Measurements from ENCODE around the gene LDLRAD3. TPM values are rescaled to one million over a fixed set of nuclear protein-coding genes. Genes with fewer than 3 reads are reported as not detected.

Gene LDLRAD3
- total RNA-seq, 1 experiment from 2014 or later = 15.3 TPM

DNA sequence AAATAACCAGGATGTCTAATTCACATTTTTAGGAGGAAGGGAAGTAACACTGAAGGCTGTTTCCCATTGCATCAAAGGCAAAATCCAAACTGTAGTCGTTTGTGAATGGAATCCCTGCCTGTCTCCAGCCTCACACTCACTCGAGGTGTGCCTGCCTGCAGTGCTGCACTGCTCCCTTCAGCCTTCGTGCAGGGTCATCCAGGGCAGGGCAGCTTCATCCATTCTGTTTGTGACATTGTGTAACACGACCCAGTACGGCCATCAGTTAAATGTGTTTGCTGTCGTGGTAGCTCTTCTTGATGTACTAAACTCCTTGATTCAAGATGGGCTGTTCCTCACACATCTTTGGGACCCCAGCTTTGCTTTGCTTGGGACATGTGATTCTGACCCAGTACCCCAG lies 34.3 kb downstream of the LDLRAD3 start:
- intact Hi-C loops (cut with micrococcal nuclease) = no loop called here
- no peaks in the 10 kb centered on the region for H3F3A ChIP-seq (ENCODE audit: low read length, unreplicated experiment)
- H3K27me3 ChIP-seq (ENCODE audit: low read length) = no peaks in the 10 kb centered on the region
- ATAC-seq (no peak), DNase-seq (no peak)
- H3K4me3 ChIP-seq (ENCODE audit: low read length) = no peak overlapping the region
- BruUV-seq (replicated peaks) = no TSS peak
- H4K20me1 ChIP-seq (ENCODE audit: low read length) = no peaks in the 10 kb centered on the region
- no peak for TF ChIP-seq EZH2 (IDR thresholded peaks at IDR 0.05; ENCODE audit: low read length, unreplicated experiment)
- no peak for TF ChIP-seq EZH2phosphoT487 (IDR thresholded peaks at IDR 0.05; ENCODE audit: borderline replicate concordance, low read length)
- TF ChIP-seq, protein P1, sequence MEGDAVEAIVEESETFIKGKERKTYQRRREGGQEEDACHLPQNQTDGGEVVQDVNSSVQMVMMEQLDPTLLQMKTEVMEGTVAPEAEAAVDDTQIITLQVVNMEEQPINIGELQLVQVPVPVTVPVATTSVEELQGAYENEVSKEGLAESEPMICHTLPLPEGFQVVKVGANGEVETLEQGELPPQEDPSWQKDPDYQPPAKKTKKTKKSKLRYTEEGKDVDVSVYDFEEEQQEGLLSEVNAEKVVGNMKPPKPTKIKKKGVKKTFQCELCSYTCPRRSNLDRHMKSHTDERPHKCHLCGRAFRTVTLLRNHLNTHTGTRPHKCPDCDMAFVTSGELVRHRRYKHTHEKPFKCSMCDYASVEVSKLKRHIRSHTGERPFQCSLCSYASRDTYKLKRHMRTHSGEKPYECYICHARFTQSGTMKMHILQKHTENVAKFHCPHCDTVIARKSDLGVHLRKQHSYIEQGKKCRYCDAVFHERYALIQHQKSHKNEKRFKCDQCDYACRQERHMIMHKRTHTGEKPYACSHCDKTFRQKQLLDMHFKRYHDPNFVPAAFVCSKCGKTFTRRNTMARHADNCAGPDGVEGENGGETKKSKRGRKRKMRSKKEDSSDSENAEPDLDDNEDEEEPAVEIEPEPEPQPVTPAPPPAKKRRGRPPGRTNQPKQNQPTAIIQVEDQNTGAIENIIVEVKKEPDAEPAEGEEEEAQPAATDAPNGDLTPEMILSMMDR (conservative IDR thresholded peaks at IDR 0.05; ENCODE audit: low read depth, low read length) = no peak
- H3K9me3 ChIP-seq (ENCODE audit: low read length) = no peaks in the 10 kb centered on the region
- H3K79me2 ChIP-seq (ENCODE audit: low read length) = peaks cover 79% of the 10 kb centered on the region
- no peak overlapping the region for H3K9ac ChIP-seq (ENCODE audit: low read length)
- POLR2A ChIA-PET (ENCODE audit: unreplicated experiment) = interaction anchor here (0.5 kb wide), 1 partner anchor 363 kb away, joined by 3 read pairs; no protein-coding TSS in a partner anchor
- no peak overlapping the region for H2AFZ ChIP-seq (ENCODE audit: low read length)
- H3K27ac ChIP-seq (ENCODE audit: low read length) = no peak overlapping the region
- no peak overlapping the region for H3K4me2 ChIP-seq (ENCODE audit: low read length)
- H3K4me1 ChIP-seq (ENCODE audit: insufficient read depth, low read length) = no peaks in the 10 kb centered on the region
- peaks cover 9% of the 10 kb centered on the region for H3K36me3 ChIP-seq (ENCODE audit: low read depth, low read length)
- CTCF ChIA-PET = no interaction called here
- H3K9me2 ChIP-seq (replicated peaks; ENCODE audit: low read length) = no peaks in the 10 kb centered on the region

DNA sequence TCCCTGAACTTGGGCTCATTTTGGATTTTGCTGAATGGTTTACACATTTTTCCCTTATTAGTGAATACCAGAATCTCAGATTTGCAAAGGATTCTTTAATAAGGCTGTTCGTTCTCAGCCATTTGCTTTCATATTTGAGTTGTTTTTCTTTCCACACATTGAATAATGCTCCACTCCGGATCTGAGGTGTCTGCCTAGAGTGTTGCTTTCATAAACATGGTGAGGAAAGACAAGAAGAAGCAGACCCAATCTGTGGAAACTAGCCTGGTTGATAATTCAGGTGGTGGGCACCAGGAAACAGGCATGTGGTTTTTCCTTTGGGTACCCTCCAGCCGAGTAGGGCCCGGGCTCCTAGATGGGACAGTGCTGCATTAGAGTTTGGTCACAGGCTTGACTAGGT lies 35.0 kb downstream of the LDLRAD3 start:
- CTCF ChIA-PET = no interaction called here
- intact Hi-C loops (cut with micrococcal nuclease) = no loop called here

DNA sequence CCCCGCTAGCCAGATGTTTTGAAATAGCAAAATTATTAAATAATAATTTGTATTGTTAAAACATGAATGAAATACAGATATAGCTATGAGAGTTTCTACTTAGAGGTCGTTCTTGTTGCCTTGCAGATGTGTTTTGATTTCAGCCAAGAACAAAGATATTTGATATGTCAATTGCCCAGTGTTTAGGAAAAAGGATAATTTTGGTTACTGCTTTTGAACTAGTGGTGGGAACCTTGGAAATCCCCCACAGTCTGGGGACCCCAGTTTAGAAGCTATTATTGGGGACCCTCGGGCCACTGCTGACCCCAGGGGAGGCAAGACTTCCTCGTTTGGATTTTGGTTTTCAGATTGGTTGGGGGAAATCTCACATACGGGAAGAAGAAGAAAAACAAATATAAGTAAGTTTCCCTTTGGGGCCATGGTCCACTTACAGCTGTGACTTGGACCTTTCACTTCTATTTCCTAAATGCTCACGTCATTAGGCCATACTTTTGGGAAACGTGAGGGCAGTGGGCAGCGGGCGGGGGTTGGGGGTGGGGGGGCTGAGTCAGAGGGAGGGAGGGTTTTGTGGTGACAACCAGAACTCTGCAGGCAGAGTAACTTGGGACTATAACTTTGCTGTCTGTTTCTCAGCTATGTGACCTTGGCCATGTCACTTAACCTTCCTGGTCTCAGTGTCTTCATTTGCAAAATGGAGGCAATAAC lies 37.0 kb downstream of the LDLRAD3 start:
- Histone ChIP-seq H3K9ac (ENCODE audit: low read length) (no peak overlapping the region), H2AFZ (ENCODE audit: low read length) (no peak overlapping the region), H3K36me3 (ENCODE audit: low read depth, low read length) (no peaks in the 10 kb centered on the region), H3K9me3 (ENCODE audit: low read length) (no peaks in the 10 kb centered on the region), H3K27me3 (ENCODE audit: low read length) (no peaks in the 10 kb centered on the region), H4K20me1 (ENCODE audit: low read length) (no peaks in the 10 kb centered on the region), H3K4me2 (ENCODE audit: low read length) (no peak overlapping the region), H3F3A (ENCODE audit: low read length, unreplicated experiment) (no peaks in the 10 kb centered on the region), H3K27ac (ENCODE audit: low read length) (no peak overlapping the region), H3K9me2 (replicated peaks; ENCODE audit: low read length) (no peaks in the 10 kb centered on the region), H3K79me2 (ENCODE audit: low read length) (peaks cover 79% of the 10 kb centered on the region), H3K4me3 (ENCODE audit: low read length) (no peak overlapping the region), H3K4me1 (ENCODE audit: insufficient read depth, low read length) (no peaks in the 10 kb centered on the region)
- DNase-seq = no peak
- no TSS peak for BruUV-seq (replicated peaks)
- no peak for ATAC-seq
- POLR2A ChIA-PET (ENCODE audit: unreplicated experiment) = interaction anchor here (0.6 kb wide), 1 partner anchor 53 kb away, joined by 3 read pairs; no protein-coding TSS in a partner anchor
- CTCF ChIA-PET = no interaction called here
- TF ChIP-seq EZH2 (IDR thresholded peaks at IDR 0.05; ENCODE audit: low read length, unreplicated experiment) = no peak
- no peak for TF ChIP-seq EZH2phosphoT487 (IDR thresholded peaks at IDR 0.05; ENCODE audit: borderline replicate concordance, low read length)
- TF ChIP-seq, protein P1 (conservative IDR thresholded peaks at IDR 0.05; ENCODE audit: low read depth, low read length) = no peak
- intact Hi-C loops (cut with micrococcal nuclease) = no loop called here

More for the DNA sequence above, 35.0 kb downstream of the LDLRAD3 start:
- Histone ChIP-seq H3K9me2 (replicated peaks; ENCODE audit: low read length) (no peaks in the 10 kb centered on the region), H3F3A (ENCODE audit: low read length, unreplicated experiment) (no peaks in the 10 kb centered on the region), H3K79me2 (ENCODE audit: low read length) (peaks cover 79% of the 10 kb centered on the region), H3K27me3 (ENCODE audit: low read length) (no peaks in the 10 kb centered on the region), H3K9ac (ENCODE audit: low read length) (no peak overlapping the region), H3K4me3 (ENCODE audit: low read length) (no peak overlapping the region), H3K9me3 (ENCODE audit: low read length) (no peaks in the 10 kb centered on the region), H3K4me1 (ENCODE audit: insufficient read depth, low read length) (no peaks in the 10 kb centered on the region), H4K20me1 (ENCODE audit: low read length) (no peaks in the 10 kb centered on the region), H3K36me3 (ENCODE audit: low read depth, low read length) (peaks cover 9% of the 10 kb centered on the region), H2AFZ (ENCODE audit: low read length) (no peak overlapping the region), H3K4me2 (ENCODE audit: low read length) (no peak overlapping the region), H3K27ac (ENCODE audit: low read length) (no peak overlapping the region)
- TF ChIP-seq, protein P1 (conservative IDR thresholded peaks at IDR 0.05; ENCODE audit: low read depth, low read length) = no peak
- ATAC-seq (no peak), DNase-seq (no peak)
- BruUV-seq (replicated peaks) = no TSS peak
- POLR2A ChIA-PET (ENCODE audit: unreplicated experiment) = no interaction called here

Measured in PC-3 (cell line).